WTC11 (cell line): ENCODE measurements around the gene CNTNAP5.

Source experiments
- ATF2 ChIP-seq: sonication (generic); formaldehyde crosslinking; IDR thresholded peaks from 2 replicates; pipeline ENCODE4 v1.8.1; 2022; ENCODE audit warnings: low read depth, missing genetic modification reagents, borderline replicate concordance
- CTCF ChIP-seq: fragments of 200-600 bp; IDR thresholded peaks from 2 replicates; pipeline ENCODE4 v1.8.0; 2022; ENCODE audit warnings: antibody characterized with exemption
- HMGXB4 ChIP-seq: sonication (generic); formaldehyde crosslinking; IDR thresholded peaks from 2 replicates; pipeline ENCODE4 v1.8.1; 2023; ENCODE audit warnings: mild to moderate bottlenecking, moderate library complexity, missing genetic modification reagents
- IRF1 ChIP-seq: sonication (generic); formaldehyde crosslinking; IDR thresholded peaks from 2 replicates; pipeline ENCODE4 v1.8.0; 2023; ENCODE audit warnings: missing genetic modification reagents

GRCh38 chr2:124289060-124289459 is 264.0 kb downstream of the CNTNAP5 start:
- TF ChIP-seq ATF2 (CRISPR knock-in tag) (no peak), CTCF (no peak), IRF1 (CRISPR knock-in tag) (no peak), HMGXB4 (CRISPR knock-in tag) (no peak)
